Myocyte (in vitro differentiated cells): Measurements from ENCODE around the gene HAL. TPM values are rescaled to one million over a fixed set of nuclear protein-coding genes. Genes with fewer than 3 reads are reported as not detected.

ENCODE experiments used
- DNase-seq: peaks from one replicate; pipeline ENCODE4 v3.0.0-alpha.2; 2012; ENCODE audit warnings: low read depth
- polyA plus RNA-seq: library from polyadenylated mRNA; unstranded; fragments of >200 nt; gene quantifications from one replicate; pipeline ENCODE4 v1.2.1, GENCODE V29; 2012; ENCODE audit warnings: missing spikeins
- total RNA-seq: library from RNA; depleted of rRNA; stranded (reverse); fragments of >200 nt; gene quantifications from 2 replicates; pipeline ENCODE4 v1.2.3, GENCODE V29; 2014

HAL gene, protein sequence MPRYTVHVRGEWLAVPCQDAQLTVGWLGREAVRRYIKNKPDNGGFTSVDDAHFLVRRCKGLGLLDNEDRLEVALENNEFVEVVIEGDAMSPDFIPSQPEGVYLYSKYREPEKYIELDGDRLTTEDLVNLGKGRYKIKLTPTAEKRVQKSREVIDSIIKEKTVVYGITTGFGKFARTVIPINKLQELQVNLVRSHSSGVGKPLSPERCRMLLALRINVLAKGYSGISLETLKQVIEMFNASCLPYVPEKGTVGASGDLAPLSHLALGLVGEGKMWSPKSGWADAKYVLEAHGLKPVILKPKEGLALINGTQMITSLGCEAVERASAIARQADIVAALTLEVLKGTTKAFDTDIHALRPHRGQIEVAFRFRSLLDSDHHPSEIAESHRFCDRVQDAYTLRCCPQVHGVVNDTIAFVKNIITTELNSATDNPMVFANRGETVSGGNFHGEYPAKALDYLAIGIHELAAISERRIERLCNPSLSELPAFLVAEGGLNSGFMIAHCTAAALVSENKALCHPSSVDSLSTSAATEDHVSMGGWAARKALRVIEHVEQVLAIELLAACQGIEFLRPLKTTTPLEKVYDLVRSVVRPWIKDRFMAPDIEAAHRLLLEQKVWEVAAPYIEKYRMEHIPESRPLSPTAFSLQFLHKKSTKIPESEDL
- not detected in 2 replicates for total RNA-seq
- 0.19 TPM for polyA plus RNA-seq

DNA sequence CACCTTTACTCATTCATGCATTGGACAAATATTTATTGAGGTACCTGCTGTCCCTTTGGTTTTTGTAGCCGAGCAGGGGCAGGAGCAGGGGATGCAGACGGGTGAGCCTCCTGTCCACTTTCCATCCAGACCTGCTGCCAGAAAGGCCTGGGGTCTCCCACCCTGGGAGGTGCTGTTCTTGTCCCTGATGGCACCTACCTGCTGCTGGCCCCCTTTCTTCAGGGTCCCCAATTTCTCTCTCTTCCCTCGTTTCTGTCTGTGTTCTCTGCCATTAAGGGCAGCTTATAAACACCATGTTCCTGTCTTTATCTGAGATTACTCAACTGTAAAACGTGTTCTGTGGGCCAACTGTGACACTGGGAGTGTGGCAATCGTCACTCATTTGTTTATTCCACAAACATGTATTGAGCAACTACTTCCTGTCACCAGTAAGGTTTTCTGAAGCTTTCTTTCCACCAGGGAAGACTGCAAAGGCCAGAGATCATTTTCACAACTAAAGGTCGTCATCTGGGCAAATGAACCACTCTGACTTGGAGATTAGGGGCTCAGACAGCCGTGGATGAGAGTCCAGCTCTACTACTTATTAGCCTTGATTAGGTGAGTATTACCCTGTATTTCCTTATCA, at the start of gene HAL:
Gene HAL (minus strand): TSS at position 311 of the 625 bp plus-strand sequence. CDS start 434 bp downstream, outside the sequence.
- no peak for DNase-seq

DNA sequence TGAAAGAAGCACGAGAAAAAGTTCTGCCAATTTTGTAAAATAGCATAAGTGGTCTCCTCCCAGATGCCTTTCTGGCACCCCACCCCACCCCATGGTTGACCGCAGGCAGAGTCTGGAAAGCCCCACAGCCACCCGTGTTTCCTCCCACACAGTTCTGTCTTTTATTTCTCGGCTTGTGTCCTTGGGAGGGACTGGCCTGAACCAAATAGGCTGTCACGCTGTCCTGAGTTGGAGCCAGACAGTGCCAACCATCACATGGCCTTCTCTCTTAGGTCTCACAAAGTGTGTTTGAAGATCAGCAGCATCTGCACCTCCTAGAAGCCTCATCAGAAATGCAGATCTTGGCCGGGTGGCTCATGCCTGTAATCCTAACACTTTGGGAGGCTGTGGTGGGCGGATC, 49.4 kb upstream of the HAL start:
- DNase-seq: no peak

DNA sequence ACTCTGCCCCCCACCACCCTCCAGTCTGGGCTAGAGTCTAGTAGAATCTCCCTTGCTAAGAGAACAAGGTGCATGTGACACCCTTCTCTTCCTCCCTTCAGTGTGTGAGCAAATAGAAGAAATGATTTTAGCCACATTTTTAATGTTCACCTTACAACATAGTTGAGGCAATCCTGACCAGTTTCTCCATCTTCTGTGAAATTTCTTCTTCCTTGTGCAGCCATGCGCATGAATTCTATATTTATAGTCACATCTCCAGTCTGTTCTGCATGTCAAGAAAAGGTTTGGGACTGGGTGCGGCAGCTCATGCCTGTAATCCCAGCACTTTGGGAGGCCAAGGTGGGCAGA, 48.8 kb upstream of the HAL start:
- no peak for DNase-seq

DNA sequence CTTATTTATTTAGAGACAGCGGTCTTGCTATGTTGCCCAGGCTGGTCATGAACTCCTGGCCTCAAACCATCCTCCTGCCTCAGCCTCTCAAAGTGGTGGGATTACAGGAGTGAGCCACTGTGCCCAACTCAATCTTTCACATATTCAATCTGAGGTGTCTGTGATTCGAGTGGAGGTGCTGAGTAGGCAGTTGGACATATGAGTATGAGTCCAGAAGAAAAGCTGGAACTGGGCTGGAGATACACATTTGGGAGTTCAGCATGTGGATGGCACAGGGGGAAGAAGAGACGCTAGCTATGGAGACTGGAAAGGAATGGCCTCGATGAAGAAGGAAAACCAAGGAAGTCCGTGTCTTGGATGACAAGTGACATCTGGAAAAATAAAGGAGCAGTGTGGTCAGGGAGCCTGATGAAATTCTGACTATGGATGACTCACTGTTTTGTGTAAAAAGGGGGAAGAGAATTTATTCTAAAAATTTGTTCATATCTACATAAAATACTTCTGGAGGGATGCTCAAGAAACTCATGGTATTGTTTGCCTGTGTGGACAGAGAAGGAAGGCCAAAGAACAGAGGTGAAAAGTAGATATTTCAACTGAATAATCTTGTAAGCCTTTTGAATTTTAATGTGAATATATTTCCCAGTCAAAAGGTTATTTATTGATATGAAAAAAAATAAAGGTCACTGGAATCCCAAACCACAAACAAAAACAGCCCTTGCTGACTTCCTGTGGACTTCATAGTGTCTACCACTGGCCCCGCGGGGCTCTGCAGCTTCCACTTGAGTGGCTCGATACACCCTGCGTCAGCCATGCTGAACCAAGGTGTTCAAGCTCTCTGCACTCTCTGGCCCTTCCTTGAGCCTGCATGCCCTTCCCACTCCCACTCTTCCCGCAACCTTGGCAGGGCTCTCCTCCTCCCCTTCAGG, 48.1 kb upstream of the HAL start:
- DNase-seq: peak; percentile 60

DNA sequence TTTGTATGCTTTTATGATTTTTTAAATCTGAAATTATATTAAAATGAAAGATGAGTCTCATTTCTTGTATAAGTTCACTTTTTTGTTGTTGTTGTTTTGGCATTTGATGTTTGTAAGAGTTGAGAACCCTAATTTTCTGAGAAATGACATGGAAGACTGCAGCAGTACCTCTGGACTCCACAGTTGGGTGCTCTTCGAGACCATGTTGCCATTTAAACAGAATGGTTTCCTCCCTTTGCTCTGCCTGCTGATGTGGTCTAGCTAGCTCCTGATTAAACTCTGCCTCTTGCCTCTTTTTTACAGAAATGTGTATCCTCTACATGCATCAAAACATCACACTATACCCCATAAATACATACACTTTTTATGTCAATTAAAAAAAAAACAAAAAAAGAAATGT, 45.0 kb upstream of the HAL start:
- DNase-seq: no peak

DNA sequence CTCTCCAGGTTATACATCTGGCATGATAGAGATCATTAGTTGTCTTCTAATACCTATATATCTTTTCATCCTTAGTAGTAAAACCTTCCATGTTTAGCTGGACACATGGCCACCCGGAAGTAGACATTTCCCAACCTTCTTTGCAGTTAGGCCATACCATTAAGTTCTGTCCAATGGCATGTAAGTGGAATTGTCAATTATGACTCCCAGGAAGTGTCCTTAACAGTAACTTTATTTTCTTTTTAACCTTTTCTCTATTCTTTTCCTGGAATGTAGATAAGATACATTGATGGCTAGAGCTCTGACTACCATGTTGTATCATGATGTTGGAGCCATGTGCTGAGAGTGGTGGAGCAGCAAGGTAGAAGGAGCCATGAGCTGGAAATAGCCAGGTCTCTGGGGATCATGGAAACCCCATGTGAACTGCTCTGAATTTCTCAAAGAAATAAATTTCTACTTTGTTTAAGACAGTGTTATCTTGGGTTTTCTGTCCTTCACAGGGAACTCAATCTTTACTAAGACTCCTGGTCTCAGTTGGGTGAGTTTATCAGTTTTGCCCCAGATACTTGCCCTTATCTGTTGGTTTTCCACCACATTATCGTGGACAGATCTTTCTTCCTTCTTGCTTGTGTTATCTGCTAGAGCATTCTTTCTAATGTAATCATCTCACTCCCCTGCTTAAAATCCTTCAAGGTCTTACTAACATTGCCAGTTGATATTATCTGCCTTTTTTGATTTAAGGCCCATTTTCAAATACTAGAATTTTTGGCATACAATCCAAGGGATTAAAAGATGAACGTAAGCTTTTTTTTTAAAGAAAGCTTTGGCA, 44.4 kb upstream of the HAL start:
- DNase-seq: no peak

DNA sequence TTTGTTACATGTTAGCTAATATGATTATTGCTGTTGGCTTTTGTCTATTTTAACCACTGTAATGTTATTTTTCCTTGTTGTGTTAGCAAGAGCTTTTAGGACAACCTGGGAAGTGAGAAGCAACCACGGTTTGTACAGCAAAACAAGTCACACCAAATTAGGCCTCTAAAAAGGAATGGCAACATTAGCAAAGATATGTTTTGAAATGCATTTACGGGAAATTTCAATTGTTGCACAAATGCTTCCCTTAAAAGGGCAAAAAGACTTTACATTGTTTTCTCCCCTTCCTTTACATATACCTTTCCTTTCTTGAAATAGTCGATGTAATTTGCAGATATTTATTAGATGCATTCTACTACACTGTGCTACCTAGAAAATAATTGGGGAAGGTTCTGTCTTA, 43.4 kb upstream of the HAL start:
- DNase-seq: no peak

DNA sequence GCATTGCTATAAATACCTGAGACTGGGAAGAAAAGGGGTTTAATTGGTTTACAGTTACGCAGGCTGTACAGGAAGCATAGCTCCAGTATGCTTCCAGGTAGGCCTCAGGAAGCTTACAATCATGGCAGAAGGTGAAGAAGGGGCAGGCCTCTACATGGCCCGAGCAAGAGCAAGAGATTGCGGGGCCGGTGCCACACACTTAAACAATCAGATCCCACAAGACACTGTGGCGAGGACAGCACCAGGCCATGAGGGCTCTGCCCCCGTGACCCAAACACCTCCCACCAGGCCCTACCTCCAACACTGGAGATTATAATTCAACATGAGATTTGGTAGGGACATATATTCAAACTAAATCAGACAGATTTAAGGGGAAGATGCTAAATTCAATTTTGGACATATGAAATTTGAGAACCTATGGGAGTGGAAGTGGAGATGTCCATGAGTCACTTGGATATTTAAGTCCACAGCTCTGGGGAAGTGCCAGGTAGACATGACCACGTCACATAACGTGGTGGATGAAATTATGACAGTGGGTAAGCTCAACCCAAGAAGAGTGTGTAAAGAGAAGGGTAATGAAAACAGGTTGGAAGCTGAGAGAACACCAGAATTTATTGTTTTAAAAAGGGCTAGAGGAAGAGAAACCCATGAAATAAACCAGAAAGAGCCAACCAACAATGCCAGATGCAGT, 40.8 kb upstream of the HAL start:
- DNase-seq: peak; percentile 79

DNA sequence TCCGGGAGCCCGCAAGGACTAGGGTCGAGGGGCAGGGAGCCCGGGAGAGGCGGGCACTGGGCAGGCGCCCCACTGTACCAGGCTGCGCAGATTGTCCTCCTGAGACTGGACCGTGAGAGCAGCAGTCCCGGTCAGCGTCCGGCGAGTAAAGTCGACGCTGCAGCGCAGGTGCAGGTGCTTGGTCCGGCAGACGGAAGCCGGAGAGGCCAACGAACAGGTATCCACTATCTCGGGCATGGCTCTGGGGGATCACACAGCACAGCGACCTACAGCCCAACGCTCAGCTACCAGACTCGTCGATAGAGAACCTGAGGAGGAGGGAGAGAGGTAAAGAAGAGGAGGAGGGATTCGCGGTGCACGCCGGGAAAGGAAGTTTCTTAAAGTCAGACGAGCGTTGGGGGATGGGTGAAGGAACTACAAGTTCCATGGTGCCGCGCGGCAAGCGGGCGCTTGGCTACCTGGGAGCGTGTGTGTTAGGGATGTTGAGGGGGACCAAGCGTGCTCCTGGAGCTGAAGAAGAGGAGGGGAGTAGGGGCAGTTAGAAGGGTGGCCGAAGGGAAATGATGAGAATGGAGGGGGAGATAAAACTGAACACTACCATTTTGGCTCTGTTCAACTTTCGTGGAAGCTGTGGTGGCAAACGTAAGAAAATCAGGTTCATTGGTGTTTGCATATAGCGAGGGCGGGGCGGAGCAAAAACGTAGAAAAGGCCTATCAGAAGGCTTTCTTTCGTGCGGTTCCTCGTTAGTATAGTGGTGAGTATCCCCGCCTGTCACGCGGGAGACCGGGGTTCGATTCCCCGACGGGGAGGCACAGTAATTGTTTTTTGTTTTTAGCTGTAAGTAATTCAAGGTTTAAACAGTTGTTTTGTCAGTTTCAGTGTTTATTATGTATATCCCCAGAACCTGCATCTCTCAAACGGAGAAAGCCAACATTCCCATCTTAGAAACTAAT, 39.4 kb upstream of the HAL start, which contains the start of gene LTA4H:
Gene LTA4H (minus strand): TSS at position 305 of the 954 bp plus-strand sequence. CDS start 68 bp downstream, at position 237.
- peak; percentile 99 for DNase-seq

DNA sequence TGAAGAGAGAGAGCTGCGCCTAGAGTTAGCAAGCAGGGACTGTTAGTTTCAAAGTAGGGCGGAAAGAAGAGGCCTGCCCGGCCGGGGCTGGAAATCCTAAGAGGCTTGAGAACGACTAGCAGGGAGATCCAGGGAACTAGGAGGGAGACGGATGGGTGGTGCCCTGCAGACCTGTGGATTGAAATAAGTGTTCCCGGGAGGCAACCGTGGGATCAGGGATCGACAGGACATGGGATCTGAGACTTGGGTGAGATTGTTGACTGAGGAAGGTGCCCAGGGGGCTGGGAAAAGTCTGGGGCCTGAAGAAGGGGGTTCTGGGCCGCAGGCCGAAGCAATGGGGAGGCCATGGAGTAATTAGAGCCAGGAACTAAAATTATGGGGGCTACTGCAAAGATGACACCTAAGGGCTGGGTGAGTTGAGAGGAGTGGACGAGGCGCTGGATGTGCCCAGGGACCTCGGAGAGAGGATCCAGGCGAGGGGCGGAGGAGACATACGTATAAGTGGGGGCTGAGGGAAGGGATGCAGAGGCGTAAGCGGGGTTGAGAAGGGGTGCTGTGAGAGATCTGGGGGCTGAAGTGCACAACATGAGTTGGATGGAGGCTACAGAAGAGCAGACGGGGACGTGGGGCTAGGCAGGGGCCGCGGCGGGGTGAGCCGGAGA, 38.6 kb upstream of the HAL start:
- peak; percentile 41 for DNase-seq

DNA sequence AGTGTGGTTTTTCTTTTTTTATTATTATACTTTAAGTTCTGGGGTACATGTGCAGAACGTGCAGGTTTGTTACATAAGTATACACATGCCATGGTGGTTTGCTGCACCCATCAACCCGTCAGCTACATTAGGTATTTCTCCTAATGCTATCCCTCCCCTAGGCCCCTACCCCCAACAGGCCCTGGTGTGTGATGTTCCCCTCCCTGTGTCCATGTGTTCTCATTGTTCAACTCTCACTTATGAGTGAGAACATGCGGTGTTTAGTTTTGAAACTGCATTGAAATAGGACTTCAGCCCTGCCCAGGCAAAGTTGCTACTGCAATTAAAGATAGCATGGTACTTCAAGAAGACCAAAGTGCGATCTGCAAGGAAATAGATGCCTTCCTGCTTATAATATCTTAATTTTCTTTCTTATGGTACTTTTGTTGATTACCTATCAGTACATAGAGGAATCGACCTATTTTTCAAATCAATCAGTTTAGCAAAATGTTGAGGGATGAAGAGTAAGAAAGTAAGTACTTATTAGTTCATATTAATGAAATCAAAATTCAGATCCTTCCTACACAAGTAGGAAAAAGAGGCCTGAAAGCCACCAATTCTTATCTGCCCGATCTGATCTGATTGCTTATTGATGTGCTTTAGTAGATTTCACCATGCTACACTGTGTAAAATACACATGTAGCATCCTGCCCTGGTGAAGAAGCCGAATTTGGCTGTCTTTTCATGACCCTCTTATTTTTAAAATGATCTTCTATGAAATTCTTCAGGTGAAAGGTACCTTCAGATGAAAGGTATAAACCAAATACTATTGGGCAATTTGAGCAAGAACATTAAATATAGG, 37.6 kb upstream of the HAL start:
- DNase-seq: no peak

DNA sequence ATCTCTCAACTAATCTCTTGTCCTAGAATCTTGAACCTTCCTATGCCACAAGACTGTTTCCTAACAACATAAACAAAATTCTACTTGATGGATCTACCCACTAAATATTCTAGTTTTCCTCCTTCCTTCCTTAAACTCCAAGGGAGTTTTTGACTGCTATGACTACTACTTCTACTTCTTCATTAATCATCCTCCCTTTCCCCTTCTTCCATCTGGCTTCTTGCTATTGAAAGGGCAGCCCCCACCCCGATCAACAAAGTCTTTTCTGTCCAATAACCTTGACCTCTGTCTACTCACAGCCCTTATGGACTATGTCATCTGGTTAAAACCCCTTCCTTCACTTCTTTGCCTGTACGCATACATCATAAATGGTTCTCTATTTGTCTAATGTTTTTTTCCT, 33.7 kb upstream of the HAL start:
- DNase-seq: no peak

DNA sequence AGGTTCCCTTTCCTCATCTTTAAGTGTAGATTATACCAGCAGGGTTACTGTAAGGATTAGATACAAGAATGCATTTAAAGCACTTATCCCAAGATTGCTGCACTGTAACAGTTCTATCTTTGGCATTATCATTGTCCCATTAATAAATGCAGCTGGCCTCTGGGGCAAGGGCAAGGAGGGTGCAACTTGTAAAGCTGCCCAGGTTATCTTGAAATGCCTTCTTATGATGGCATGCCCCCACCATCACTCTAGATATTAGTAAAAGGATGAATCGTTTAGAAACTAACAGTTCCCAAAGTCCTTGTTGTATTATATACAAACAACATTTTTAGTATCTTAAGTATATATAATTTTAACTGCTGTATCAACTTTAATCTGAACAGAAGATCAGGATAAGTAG, 32.4 kb upstream of the HAL start:
- no peak for DNase-seq

DNA sequence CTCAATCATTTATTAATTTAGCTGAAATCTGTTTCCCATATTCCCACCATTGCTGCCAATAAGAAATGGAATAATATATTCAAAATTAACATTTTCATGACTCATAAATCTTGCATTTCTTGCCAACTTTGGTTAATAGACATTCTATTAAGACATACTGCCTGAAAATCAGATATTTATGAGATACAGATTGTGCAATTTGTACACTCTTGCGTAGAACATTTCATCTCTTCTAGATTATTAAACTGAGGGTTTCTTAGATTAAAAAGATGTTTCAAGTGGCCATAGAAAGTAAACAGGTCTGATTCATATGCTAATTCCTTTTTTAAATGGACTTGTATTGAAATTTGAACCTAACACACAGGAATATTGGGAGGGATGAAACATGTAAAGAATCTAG, 30.2 kb upstream of the HAL start:
- DNase-seq: no peak

DNA sequence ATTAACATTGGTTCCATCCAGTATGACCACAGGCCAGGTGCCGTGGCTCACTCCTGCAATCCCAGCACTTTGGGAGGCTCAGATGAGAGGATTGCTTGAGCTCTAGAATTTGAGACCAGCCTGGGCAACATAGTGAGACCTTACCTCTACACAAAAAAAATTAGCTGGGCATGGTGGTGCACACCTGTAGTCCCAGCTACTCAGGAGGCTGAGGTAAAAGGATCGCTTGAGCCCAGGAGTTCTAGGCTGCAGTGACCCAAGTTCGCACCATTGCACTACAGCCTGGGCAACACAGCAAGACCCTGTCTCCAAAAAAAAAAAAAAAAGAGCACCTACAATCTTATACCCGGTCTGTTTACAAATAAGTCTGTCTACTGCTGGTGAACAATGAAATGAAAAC, 29.4 kb upstream of the HAL start:
- no peak for DNase-seq

DNA sequence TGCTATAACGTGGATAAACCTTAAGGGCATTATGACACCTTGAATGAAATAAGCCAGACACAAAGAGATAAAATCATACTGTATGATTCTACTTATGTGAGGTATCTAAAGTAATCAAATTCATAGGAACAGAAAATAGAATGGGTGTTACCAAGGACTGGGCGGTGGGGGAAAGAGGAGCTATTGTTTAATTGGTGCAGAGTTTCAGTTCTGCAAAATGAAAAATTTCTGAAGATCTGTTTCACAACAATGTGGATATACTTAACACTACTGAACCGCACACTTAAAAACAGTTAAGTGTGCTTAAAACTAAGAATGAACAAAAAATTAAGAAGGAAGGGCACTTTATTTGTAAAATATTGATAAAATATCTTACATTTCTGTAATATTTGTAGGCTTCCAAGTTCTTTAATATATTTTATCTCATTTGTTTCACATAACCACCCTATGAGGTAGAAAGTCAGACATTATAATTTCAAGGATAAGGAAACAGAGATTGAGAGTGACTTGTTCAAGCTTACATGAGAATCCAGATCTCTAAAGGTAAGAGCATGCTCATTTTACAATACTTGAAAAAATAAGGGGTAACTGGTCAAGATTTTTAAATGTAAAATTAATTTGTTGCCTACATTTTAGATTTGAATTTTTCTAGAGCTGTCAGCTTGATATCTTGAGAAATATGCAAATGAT, 24.3 kb upstream of the HAL start:
- no peak for DNase-seq
